Right lobe of liver (tissue), 4 donors: ENCODE data around the gene XPR1.

Experiments
- POLR2A ChIP-seq: fragments of 450-650 bp; IDR thresholded peaks from one replicate; pipeline ENCODE4 v1.6.1; 2017; ENCODE audit warnings: antibody characterized with exemption, mild to moderate bottlenecking
- TF ChIP-seq, protein P1 (sequence below), 4 donors: fragments of 200-600 bp in 3 of 4; fragments of 450-650 bp in 1 of 4; IDR thresholded peaks; one replicate each; pipeline versions ENCODE4 v1.5.1 to v1.8.0; 2016 to 2022; ENCODE audit warnings: antibody characterized with exemption in 4 of 4, mild to moderate bottlenecking in 2 of 4
- donor health status: DM: no; HTN: no; CAD: no.
- donor health status: DM: no; HTN: no; CAD: no.
- donor health status: DM: no; HTN: yes; CAD: no.

DNA sequence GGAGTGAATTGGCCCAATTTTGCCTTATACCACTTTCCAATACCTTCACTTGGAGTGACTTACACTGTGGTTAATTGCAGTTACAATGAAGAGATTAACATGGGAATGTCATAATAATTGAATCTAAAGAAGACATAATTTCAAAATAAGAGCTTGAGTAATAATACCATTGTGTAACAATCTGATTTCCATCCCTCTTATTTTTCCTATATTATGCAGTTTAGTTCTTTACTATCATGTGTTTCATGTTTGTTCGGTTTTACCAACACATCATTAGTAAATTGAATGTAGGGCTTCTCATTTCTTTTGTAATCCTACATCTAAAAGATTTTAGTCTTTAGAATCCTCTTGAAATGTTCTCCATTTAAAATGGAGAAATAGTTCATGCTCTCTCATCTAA, 19.2 kb upstream of the XPR1 start:
- TF ChIP-seq, protein P1, sequence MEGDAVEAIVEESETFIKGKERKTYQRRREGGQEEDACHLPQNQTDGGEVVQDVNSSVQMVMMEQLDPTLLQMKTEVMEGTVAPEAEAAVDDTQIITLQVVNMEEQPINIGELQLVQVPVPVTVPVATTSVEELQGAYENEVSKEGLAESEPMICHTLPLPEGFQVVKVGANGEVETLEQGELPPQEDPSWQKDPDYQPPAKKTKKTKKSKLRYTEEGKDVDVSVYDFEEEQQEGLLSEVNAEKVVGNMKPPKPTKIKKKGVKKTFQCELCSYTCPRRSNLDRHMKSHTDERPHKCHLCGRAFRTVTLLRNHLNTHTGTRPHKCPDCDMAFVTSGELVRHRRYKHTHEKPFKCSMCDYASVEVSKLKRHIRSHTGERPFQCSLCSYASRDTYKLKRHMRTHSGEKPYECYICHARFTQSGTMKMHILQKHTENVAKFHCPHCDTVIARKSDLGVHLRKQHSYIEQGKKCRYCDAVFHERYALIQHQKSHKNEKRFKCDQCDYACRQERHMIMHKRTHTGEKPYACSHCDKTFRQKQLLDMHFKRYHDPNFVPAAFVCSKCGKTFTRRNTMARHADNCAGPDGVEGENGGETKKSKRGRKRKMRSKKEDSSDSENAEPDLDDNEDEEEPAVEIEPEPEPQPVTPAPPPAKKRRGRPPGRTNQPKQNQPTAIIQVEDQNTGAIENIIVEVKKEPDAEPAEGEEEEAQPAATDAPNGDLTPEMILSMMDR (IDR thresholded peaks at IDR 0.05) = no peak
- no peak for TF ChIP-seq POLR2A
